Uterus (tissue), 2 donors: ENCODE results near the gene STK33.

Experiments
- CTCF ChIP-seq, 4 experiments: fragments of 200-600 bp in 2 of 4; fragments of 450-650 bp in 2 of 4; sonication (generic) in 2 of 4; IDR thresholded peaks; one replicate each; pipeline ENCODE4 v1.5.1; 2016 to 2019; ENCODE audit warnings: antibody characterized with exemption in 4 of 4, mild to moderate bottlenecking in 2 of 4, moderate library complexity in 1 of 4
- POLR2A ChIP-seq, 2 donors: fragments of 450-650 bp; IDR thresholded peaks; one replicate each; pipeline ENCODE4 v1.6.1; 2016; ENCODE audit warnings: antibody characterized with exemption in 2 of 2, mild to moderate bottlenecking in 1 of 2, moderate library complexity in 1 of 2

- TF ChIP-seq CTCF (IDR thresholded peaks at IDR 0.05) (no peak), POLR2A (IDR thresholded peaks at IDR 0.05) (no peak)
These were observed 116.9 kb downstream of the STK33 start for GRCh38 chr11:8477151-8477550.
